ENCODE results near the gene HACD2.
A peak's percentile ranks its signal among the peaks of the same experiment; 100 is the strongest.

The HACD2 gene

DNA sequence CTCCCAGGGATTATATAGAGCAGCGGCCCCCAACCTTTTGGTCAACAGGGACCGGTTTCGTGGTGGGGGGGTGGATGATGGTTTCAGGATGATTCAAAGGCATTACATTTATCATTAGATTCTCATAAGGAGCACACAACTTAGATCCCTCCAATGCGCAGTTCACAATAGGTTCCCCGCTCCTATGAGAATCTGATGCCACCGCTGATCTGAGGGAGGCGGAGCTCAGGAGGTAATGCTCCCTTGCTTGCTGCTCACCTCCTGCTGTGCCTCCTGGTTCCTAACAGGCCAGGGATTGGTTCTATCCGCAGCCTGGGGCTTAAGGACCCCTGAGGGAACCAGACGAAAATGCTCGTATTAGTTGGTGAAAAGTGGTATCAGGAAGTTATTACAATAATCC, 1.3 kb upstream of the HACD2 start:
- Histone ChIP-seq H3K36me3 (ENCODE audit: insufficient read depth, low read length) (no peaks in the 10 kb centered on the region), H3K79me2 (ENCODE audit: insufficient read depth, low read length) (peaks cover 37% of the 10 kb centered on the region), H4K20me1 (ENCODE audit: insufficient read depth, low read length, poor library complexity, severe bottlenecking) (no peaks in the 10 kb centered on the region), H3K4me1 (ENCODE audit: insufficient read depth, low read length, poor library complexity, severe bottlenecking) (peaks cover 36% of the 10 kb centered on the region), H3K9me3 (ENCODE audit: insufficient read depth, low read depth, low read length) (peaks cover 17% of the 10 kb centered on the region; the same call in 1 of the 2 replicates), H2AFZ (ENCODE audit: low read length) (peak overlapping the region; percentile 96), H3K4me3 (ENCODE audit: low read length, poor library complexity, severe bottlenecking) (peak overlapping the region; percentile 93), H3K27me3 (ENCODE audit: insufficient read depth, low read length, poor library complexity, severe bottlenecking) (no peaks in the 10 kb centered on the region), H3F3A (ENCODE audit: low read depth) (no peaks in the 10 kb centered on the region), H3K9me2 (replicated peaks; ENCODE audit: low read depth, low read length) (no peaks in the 10 kb centered on the region), H3K4me2 (ENCODE audit: low read depth, low read length, poor library complexity, severe bottlenecking) (peak overlapping the region; percentile 87), H3K9ac (ENCODE audit: low read depth, low read length, poor library complexity, severe bottlenecking) (peak overlapping the region; percentile 86)
- no peak for TF ChIP-seq EZH2phosphoT487 (IDR thresholded peaks at IDR 0.05; ENCODE audit: borderline replicate concordance)
- TF ChIP-seq, protein P1, sequence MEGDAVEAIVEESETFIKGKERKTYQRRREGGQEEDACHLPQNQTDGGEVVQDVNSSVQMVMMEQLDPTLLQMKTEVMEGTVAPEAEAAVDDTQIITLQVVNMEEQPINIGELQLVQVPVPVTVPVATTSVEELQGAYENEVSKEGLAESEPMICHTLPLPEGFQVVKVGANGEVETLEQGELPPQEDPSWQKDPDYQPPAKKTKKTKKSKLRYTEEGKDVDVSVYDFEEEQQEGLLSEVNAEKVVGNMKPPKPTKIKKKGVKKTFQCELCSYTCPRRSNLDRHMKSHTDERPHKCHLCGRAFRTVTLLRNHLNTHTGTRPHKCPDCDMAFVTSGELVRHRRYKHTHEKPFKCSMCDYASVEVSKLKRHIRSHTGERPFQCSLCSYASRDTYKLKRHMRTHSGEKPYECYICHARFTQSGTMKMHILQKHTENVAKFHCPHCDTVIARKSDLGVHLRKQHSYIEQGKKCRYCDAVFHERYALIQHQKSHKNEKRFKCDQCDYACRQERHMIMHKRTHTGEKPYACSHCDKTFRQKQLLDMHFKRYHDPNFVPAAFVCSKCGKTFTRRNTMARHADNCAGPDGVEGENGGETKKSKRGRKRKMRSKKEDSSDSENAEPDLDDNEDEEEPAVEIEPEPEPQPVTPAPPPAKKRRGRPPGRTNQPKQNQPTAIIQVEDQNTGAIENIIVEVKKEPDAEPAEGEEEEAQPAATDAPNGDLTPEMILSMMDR (conservative IDR thresholded peaks at IDR 0.05; ENCODE audit: low read length), result no peak

DNA sequence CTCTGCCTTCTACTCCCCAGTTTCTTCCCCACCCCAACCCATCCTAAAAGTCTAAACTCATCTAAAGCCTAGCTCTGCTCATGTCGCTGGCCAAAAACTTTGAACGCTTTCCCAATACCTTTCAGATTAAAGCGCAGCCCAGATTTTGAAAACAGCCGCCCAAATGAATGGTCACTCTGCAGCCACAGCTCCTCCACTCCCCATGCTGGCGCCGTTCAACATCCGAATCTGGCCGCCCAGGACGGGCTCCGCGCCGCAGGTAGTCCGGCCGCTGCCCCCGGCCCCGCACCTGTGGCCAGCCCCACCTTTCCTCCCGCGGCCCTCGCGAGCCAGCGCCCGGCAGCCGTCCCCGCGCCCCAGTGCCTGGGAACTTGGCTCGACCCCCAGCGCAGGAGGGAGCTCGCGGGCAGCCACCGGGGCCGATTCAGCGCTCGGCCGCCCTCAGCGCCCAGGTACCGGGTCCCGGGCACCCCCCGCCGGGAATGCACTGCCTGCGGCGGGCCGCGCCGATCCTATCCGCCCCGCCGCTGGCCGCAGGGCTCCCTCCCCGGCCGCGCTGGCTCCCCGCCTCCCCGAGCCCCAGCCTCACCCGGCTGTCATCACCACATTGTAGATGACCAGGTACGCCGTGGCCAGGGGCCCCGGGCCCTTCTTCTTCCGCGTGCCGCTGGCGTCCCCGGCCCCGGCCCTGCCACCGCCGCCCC, 417 bp downstream of the HACD2 start:
- no peaks in the 10 kb centered on the region for H3K9me2 ChIP-seq (replicated peaks; ENCODE audit: low read depth, low read length)
- H2AFZ ChIP-seq (ENCODE audit: low read length), result peak overlapping the region; percentile 93
- H3F3A ChIP-seq (ENCODE audit: low read depth), result no peaks in the 10 kb centered on the region
- H3K36me3 ChIP-seq (ENCODE audit: insufficient read depth, low read length), result no peaks in the 10 kb centered on the region
- no peaks in the 10 kb centered on the region for H3K27me3 ChIP-seq (ENCODE audit: insufficient read depth, low read length, poor library complexity, severe bottlenecking)
- H3K9me3 ChIP-seq (ENCODE audit: insufficient read depth, low read depth, low read length), result peaks cover 1% of the 10 kb centered on the region; the same call in 1 of the 2 replicates
- H3K79me2 ChIP-seq (ENCODE audit: insufficient read depth, low read length), result peaks cover 37% of the 10 kb centered on the region
- H4K20me1 ChIP-seq (ENCODE audit: insufficient read depth, low read length, poor library complexity, severe bottlenecking), result no peaks in the 10 kb centered on the region
- TF ChIP-seq EZH2phosphoT487 (IDR thresholded peaks at IDR 0.05; ENCODE audit: borderline replicate concordance), result no peak
- TF ChIP-seq, protein P1 (conservative IDR thresholded peaks at IDR 0.05; ENCODE audit: low read length), result 0 out of 2 replicates have a peak, but pooled peaks have one; percentile 19
- H3K4me2 ChIP-seq (ENCODE audit: low read depth, low read length, poor library complexity, severe bottlenecking), result peak overlapping the region; percentile 96
- H3K4me1 ChIP-seq (ENCODE audit: insufficient read depth, low read length, poor library complexity, severe bottlenecking), result peaks cover 36% of the 10 kb centered on the region
- H3K4me3 ChIP-seq (ENCODE audit: low read length, poor library complexity, severe bottlenecking), result peak overlapping the region; percentile 93
- peak overlapping the region; percentile 86 for H3K9ac ChIP-seq (ENCODE audit: low read depth, low read length, poor library complexity, severe bottlenecking)

DNA sequence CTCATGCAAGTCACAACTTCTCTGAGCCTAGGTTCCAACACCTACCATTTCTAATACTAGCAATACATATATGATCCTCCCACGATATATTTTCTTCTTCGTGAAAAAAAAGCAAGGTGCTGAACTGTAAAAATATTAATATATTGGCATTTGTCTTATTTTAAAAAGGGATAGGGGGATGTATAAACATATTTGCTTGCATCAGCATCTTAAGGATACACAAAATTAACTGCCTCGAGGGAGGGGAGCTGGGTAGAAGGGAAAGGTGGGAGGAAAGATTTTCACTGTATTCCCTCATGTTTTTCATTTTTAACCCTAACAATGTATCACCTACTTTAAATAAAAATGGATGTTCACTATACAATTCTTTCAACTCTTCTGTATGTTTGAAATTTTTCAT, 1.3 kb downstream of the HACD2 start:
- no peak overlapping the region for H2AFZ ChIP-seq (ENCODE audit: low read length)
- no peaks in the 10 kb centered on the region for H4K20me1 ChIP-seq (ENCODE audit: insufficient read depth, low read length, poor library complexity, severe bottlenecking)
- no peaks in the 10 kb centered on the region for H3K9me3 ChIP-seq (ENCODE audit: insufficient read depth, low read depth, low read length)
- TF ChIP-seq, protein P1 (conservative IDR thresholded peaks at IDR 0.05; ENCODE audit: low read length), result no peak
- TF ChIP-seq EZH2phosphoT487 (IDR thresholded peaks at IDR 0.05; ENCODE audit: borderline replicate concordance), result no peak
- H3K9ac ChIP-seq (ENCODE audit: low read depth, low read length, poor library complexity, severe bottlenecking), result peak overlapping the region; percentile 86
- no peaks in the 10 kb centered on the region for H3F3A ChIP-seq (ENCODE audit: low read depth)
- H3K4me1 ChIP-seq (ENCODE audit: insufficient read depth, low read length, poor library complexity, severe bottlenecking), result peaks cover 36% of the 10 kb centered on the region
- H3K79me2 ChIP-seq (ENCODE audit: insufficient read depth, low read length), result peaks cover 37% of the 10 kb centered on the region
- H3K36me3 ChIP-seq (ENCODE audit: insufficient read depth, low read length), result no peaks in the 10 kb centered on the region
- H3K4me2 ChIP-seq (ENCODE audit: low read depth, low read length, poor library complexity, severe bottlenecking), result peak overlapping the region; percentile 96
- peak overlapping the region; percentile 93 for H3K4me3 ChIP-seq (ENCODE audit: low read length, poor library complexity, severe bottlenecking)
- H3K27me3 ChIP-seq (ENCODE audit: insufficient read depth, low read length, poor library complexity, severe bottlenecking), result no peaks in the 10 kb centered on the region
- no peaks in the 10 kb centered on the region for H3K9me2 ChIP-seq (replicated peaks; ENCODE audit: low read depth, low read length)
